ENCODE results near the gene SERAC1.

DNA sequence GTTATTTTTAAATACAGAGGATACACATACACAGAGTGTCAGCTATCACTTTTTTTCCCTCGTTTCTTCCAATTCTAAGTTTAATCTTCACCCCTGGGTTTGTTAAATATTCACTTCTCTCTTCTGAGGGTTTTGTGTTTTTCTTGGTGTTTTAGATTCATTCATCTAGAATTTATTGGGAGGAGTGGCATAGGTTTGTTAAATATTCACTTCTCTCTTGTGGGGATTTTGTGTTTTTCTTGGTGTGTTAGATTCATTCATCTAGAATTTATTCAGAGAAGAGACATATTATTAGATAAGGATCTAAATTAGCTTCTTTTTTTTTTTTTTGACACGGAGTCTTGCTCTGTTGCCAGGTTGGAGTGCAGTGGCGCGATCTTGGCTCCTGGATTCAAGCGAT is 3.9 kb upstream of the SERAC1 start:
- TF ChIP-seq, protein P1, sequence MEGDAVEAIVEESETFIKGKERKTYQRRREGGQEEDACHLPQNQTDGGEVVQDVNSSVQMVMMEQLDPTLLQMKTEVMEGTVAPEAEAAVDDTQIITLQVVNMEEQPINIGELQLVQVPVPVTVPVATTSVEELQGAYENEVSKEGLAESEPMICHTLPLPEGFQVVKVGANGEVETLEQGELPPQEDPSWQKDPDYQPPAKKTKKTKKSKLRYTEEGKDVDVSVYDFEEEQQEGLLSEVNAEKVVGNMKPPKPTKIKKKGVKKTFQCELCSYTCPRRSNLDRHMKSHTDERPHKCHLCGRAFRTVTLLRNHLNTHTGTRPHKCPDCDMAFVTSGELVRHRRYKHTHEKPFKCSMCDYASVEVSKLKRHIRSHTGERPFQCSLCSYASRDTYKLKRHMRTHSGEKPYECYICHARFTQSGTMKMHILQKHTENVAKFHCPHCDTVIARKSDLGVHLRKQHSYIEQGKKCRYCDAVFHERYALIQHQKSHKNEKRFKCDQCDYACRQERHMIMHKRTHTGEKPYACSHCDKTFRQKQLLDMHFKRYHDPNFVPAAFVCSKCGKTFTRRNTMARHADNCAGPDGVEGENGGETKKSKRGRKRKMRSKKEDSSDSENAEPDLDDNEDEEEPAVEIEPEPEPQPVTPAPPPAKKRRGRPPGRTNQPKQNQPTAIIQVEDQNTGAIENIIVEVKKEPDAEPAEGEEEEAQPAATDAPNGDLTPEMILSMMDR (conservative IDR thresholded peaks at IDR 0.05; ENCODE audit: low read depth, low read length), result no peak
- no peak for TF ChIP-seq CEBPB (IDR thresholded peaks at IDR 0.05; ENCODE audit: low read depth, low read length)
- TF ChIP-seq POLR2A (IDR thresholded peaks at IDR 0.05; ENCODE audit: low read depth, low read length), result no peak
- no peak for TF ChIP-seq NFE2L2 (IDR thresholded peaks at IDR 0.05; ENCODE audit: low read depth, low read length)
- no peak for TF ChIP-seq MAZ (IDR thresholded peaks at IDR 0.05; ENCODE audit: borderline replicate concordance, low read depth, low read length)

Measured in IMR-90 (cell line).